K562 (cell line): Measurements from ENCODE around the gene CCDC73. TPM values are rescaled to one million over a fixed set of nuclear protein-coding genes. Genes with fewer than 3 reads are reported as not detected.

Experiments
- CREM ChIP-seq: IDR thresholded peaks from 2 replicates; pipeline ENCODE4 v1.6.1; 2014; ENCODE audit warnings: antibody characterized with exemption, low read depth
- ETS2 ChIP-seq: IDR thresholded peaks from 2 replicates; pipeline ENCODE4 v1.6.1; 2016; ENCODE audit warnings: borderline replicate concordance, missing genetic modification characterization, mild to moderate bottlenecking, moderate library complexity, missing compliant biosample characterization; ENCODE audit not compliant: poor library complexity, severe bottlenecking
- KLF16 ChIP-seq: IDR thresholded peaks from 2 replicates; pipeline ENCODE4 v1.6.1; 2016; ENCODE audit warnings: antibody characterized with exemption
- NFE2 ChIP-seq: IDR thresholded peaks from 2 replicates; pipeline ENCODE4 v1.6.1; 2014; ENCODE audit warnings: antibody characterized with exemption, low read depth
- RBM17 ChIP-seq: fragments of 200-400 bp; formaldehyde crosslinking; IDR thresholded peaks from 2 replicates; pipeline ENCODE4 v1.6.1; 2017; ENCODE audit warnings: low read depth, mild to moderate bottlenecking, low read length, borderline replicate concordance
- ZNF121 ChIP-seq: sonication (generic); formaldehyde crosslinking; conservative IDR thresholded peaks from 2 replicates; pipeline ENCODE4 v1.8.0; 2022; ENCODE audit warnings: missing genetic modification reagents
- ZNF77 ChIP-seq: fragments of 250-450 bp; sonication (Bioruptor Pico); IDR thresholded peaks from 2 replicates; pipeline ENCODE4 v1.5.0; 2020
- polyA plus RNA-seq, 8 experiments: library from polyadenylated mRNA; depleted of rRNA in 4 of 8; stranded (reverse) in 5 of 8; unstranded in 3 of 8; fragments of >200 nt; fragmentation: Nextera tagmentation in 2 of 8; fragmentation: Illumina TruSeq in 1 of 8; extraction: Ambion mirVana in 2 of 8; extraction: Trizol in 1 of 8; gene quantifications; 2 replicates each; pipeline versions ENCODE4 v1.2.1 to v1.2.3, GENCODE V29; 2011 to 2014; ENCODE audit warnings: inconsistent platforms in 1 of 8, missing spikeins in 1 of 8
- total RNA-seq, 7 experiments: library from RNA; depleted of rRNA in 6 of 7; stranded (reverse); fragments of >200 nt in 6 of 7; fragmentation: Illumina TruSeq in 2 of 7; extraction: Trizol in 2 of 7; gene quantifications; 2 replicates each; pipeline versions ENCODE4 v1.2.1 to v1.2.3, GENCODE V29; 2011 to 2021; ENCODE audit warnings: low replicate concordance in 1 of 7
- TF ChIP-seq, protein P1 (sequence below): fragments of 450-650 bp; IDR thresholded peaks from 2 replicates; pipeline ENCODE4 v1.6.1; 2017; ENCODE audit warnings: antibody characterized with exemption, mild to moderate bottlenecking
- TF ChIP-seq, protein P2 (sequence below): fragments of 150-350 bp; IDR thresholded peaks from 2 replicates; pipeline ENCODE4 v1.6.1; 2014; ENCODE audit warnings: low read depth, mild to moderate bottlenecking, low read length, borderline replicate concordance
- TF ChIP-seq, protein P3 (sequence below), 2 experiments: fragments of 450-650 bp in 1 of 2; IDR thresholded peaks; 2 replicates each; pipeline ENCODE4 v1.6.1; 2011 to 2017; ENCODE audit warnings: low read depth in 2 of 2, antibody characterized with exemption in 1 of 2, borderline replicate concordance in 1 of 2, low read length in 1 of 2, mild to moderate bottlenecking in 1 of 2, mixed read lengths in 1 of 2; ENCODE audit not compliant: control insufficient read depth in 1 of 2
- TF ChIP-seq, protein P4 (sequence below): fragments of 250-450 bp; sonication (Bioruptor Pico); IDR thresholded peaks from 2 replicates; pipeline ENCODE4 v1.4.0; 2020; ENCODE audit warnings: mild to moderate bottlenecking, moderate library complexity

Gene CCDC73
- total and polyA plus RNA-seq, 9 of the 15 experiments (the other 6 are each of a cell fraction or from before 2014, with no cell fraction given): 0.20 to 0.21 TPM; not detected in 7

DNA sequence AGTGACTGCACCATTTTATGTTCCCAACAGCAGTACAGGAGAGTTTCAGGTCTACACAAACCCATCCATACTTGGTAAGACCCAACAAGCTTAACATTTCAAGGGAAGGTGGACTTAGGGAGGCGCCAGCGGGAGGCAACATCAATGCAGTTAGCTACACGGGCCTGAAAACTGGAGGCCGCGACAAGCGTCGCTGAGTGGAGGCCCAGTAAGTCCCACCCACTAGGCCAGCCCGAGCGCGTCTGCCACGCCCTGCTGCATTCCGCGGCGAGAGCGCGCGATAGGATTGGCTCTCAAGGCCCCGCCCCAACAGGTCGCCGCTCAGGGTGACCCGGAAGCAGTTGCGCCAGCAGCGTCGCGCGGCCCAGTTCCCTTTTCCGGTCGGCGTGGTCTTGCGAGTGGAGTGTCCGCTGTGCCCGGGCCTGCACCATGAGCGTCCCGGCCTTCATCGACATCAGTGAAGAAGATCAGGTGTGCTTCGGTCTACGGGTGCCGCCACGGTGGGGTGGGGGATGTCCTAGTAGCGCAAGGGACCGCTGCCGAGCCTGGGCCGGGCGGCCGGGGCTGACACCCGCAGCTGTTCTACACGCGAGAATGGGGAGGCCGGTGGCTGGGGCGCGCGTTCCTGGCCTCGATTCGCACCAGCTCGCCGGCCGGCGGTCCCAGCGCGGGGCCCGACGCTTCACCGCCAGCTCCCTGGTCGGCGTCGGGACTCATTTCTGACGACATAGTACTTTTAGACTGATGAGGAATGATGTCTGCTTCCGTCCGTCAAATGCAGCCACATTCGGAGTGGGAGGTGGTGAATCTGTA lies 210.8 kb downstream of the CCDC73 start, which contains the start of gene EIF3M (continued):
- TF ChIP-seq, protein P1, sequence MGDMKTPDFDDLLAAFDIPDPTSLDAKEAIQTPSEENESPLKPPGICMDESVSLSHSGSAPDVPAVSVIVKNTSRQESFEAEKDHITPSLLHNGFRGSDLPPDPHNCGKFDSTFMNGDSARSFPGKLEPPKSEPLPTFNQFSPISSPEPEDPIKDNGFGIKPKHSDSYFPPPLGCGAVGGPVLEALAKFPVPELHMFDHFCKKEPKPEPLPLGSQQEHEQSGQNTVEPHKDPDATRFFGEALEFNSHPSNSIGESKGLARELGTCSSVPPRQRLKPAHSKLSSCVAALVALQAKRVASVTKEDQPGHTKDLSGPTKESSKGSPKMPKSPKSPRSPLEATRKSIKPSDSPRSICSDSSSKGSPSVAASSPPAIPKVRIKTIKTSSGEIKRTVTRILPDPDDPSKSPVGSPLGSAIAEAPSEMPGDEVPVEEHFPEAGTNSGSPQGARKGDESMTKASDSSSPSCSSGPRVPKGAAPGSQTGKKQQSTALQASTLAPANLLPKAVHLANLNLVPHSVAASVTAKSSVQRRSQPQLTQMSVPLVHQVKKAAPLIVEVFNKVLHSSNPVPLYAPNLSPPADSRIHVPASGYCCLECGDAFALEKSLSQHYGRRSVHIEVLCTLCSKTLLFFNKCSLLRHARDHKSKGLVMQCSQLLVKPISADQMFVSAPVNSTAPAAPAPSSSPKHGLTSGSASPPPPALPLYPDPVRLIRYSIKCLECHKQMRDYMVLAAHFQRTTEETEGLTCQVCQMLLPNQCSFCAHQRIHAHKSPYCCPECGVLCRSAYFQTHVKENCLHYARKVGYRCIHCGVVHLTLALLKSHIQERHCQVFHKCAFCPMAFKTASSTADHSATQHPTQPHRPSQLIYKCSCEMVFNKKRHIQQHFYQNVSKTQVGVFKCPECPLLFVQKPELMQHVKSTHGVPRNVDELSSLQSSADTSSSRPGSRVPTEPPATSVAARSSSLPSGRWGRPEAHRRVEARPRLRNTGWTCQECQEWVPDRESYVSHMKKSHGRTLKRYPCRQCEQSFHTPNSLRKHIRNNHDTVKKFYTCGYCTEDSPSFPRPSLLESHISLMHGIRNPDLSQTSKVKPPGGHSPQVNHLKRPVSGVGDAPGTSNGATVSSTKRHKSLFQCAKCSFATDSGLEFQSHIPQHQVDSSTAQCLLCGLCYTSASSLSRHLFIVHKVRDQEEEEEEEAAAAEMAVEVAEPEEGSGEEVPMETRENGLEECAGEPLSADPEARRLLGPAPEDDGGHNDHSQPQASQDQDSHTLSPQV: peak; percentile 31; the same call in 1 of the 2 replicates
- TF ChIP-seq, protein P2, sequence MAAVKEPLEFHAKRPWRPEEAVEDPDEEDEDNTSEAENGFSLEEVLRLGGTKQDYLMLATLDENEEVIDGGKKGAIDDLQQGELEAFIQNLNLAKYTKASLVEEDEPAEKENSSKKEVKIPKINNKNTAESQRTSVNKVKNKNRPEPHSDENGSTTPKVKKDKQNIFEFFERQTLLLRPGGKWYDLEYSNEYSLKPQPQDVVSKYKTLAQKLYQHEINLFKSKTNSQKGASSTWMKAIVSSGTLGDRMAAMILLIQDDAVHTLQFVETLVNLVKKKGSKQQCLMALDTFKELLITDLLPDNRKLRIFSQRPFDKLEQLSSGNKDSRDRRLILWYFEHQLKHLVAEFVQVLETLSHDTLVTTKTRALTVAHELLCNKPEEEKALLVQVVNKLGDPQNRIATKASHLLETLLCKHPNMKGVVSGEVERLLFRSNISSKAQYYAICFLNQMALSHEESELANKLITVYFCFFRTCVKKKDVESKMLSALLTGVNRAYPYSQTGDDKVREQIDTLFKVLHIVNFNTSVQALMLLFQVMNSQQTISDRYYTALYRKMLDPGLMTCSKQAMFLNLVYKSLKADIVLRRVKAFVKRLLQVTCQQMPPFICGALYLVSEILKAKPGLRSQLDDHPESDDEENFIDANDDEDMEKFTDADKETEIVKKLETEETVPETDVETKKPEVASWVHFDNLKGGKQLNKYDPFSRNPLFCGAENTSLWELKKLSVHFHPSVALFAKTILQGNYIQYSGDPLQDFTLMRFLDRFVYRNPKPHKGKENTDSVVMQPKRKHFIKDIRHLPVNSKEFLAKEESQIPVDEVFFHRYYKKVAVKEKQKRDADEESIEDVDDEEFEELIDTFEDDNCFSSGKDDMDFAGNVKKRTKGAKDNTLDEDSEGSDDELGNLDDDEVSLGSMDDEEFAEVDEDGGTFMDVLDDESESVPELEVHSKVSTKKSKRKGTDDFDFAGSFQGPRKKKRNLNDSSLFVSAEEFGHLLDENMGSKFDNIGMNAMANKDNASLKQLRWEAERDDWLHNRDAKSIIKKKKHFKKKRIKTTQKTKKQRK: no peak
- TF ChIP-seq, protein P3, sequence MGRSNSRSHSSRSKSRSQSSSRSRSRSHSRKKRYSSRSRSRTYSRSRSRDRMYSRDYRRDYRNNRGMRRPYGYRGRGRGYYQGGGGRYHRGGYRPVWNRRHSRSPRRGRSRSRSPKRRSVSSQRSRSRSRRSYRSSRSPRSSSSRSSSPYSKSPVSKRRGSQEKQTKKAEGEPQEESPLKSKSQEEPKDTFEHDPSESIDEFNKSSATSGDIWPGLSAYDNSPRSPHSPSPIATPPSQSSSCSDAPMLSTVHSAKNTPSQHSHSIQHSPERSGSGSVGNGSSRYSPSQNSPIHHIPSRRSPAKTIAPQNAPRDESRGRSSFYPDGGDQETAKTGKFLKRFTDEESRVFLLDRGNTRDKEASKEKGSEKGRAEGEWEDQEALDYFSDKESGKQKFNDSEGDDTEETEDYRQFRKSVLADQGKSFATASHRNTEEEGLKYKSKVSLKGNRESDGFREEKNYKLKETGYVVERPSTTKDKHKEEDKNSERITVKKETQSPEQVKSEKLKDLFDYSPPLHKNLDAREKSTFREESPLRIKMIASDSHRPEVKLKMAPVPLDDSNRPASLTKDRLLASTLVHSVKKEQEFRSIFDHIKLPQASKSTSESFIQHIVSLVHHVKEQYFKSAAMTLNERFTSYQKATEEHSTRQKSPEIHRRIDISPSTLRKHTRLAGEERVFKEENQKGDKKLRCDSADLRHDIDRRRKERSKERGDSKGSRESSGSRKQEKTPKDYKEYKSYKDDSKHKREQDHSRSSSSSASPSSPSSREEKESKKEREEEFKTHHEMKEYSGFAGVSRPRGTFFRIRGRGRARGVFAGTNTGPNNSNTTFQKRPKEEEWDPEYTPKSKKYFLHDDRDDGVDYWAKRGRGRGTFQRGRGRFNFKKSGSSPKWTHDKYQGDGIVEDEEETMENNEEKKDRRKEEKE (IDR thresholded peaks at IDR 0.05; ENCODE audit: borderline replicate concordance in 1 of 2, control insufficient read depth in 1 of 2, low read depth in 2 of 2, low read length in 1 of 2): 0 out of 4 replicates have a peak, but pooled peaks of 1 of the 2 experiments have one; percentile 37
- TF ChIP-seq ZNF121 (CRISPR knock-in tag) (no peak), ZNF77 (CRISPR knock-in tag) (no peak), NFE2 (no peak), CREM (peak; percentile 91), RBM17 (no peak), ETS2 (tag) (no peak), KLF16 (no peak)
- TF ChIP-seq, protein P4, sequence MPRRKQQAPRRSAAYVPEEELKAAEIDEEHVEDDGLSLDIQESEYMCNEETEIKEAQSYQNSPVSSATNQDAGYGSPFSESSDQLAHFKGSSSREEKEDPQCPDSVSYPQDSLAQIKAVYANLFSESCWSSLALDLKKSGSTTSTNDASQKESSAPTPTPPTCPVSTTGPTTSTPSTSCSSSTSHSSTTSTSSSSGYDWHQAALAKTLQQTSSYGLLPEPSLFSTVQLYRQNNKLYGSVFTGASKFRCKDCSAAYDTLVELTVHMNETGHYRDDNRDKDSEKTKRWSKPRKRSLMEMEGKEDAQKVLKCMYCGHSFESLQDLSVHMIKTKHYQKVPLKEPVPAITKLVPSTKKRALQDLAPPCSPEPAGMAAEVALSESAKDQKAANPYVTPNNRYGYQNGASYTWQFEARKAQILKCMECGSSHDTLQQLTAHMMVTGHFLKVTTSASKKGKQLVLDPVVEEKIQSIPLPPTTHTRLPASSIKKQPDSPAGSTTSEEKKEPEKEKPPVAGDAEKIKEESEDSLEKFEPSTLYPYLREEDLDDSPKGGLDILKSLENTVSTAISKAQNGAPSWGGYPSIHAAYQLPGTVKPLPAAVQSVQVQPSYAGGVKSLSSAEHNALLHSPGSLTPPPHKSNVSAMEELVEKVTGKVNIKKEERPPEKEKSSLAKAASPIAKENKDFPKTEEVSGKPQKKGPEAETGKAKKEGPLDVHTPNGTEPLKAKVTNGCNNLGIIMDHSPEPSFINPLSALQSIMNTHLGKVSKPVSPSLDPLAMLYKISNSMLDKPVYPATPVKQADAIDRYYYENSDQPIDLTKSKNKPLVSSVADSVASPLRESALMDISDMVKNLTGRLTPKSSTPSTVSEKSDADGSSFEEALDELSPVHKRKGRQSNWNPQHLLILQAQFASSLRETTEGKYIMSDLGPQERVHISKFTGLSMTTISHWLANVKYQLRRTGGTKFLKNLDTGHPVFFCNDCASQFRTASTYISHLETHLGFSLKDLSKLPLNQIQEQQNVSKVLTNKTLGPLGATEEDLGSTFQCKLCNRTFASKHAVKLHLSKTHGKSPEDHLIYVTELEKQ (CRISPR knock-in tag): no peak
